Right atrium auricular region (tissue), 2 donors: Measurements from ENCODE around the gene NPAT. TPM values are rescaled to one million over a fixed set of nuclear protein-coding genes. Genes with fewer than 3 reads are reported as not detected.

Experiments used
- DNase-seq: peaks from one replicate; pipeline ENCODE4 v3.0.0-alpha.2; 2019; ENCODE audit warnings: low spot score
- H3K27ac ChIP-seq, 2 donors: fragments of 200-600 bp; sonication (generic); 1 replicate in 1 of 2; 2 replicates in 1 of 2; pipeline ENCODE4 v1.5.1; 2016 to 2019
- H3K27me3 ChIP-seq, 2 donors: fragments of 200-600 bp; sonication (generic); one replicate each; pipeline versions ENCODE4 v1.5.1 to v1.6.0; 2017 to 2019
- H3K36me3 ChIP-seq: fragments of 200-600 bp; sonication (generic); one replicate; pipeline ENCODE4 v1.5.1; 2016
- H3K4me1 ChIP-seq, 2 donors: fragments of 200-600 bp; sonication (generic); one replicate each; pipeline versions ENCODE4 v1.5.1 to v1.6.0; 2017 to 2019
- H3K4me3 ChIP-seq, 2 donors: fragments of 200-600 bp; sonication (generic); 1 replicate in 1 of 2; 2 replicates in 1 of 2; pipeline ENCODE4 v1.5.1; 2017 to 2019; ENCODE audit warnings: mild to moderate bottlenecking in 1 of 2, moderate library complexity in 1 of 2
- H3K9me3 ChIP-seq, 2 donors: fragments of 200-600 bp; sonication (generic); one replicate each; pipeline ENCODE4 v1.5.1; 2019
- CTCF ChIP-seq, 2 donors: fragments of 200-600 bp; sonication (generic); IDR thresholded peaks; one replicate each; pipeline ENCODE4 v1.5.1; 2019; ENCODE audit warnings: antibody characterized with exemption in 2 of 2
- total RNA-seq, 2 donors: library from RNA; depleted of rRNA; stranded (reverse); fragments of >200 nt; gene quantifications; one replicate each; pipeline ENCODE4 v1.1.0, GENCODE V29; 2016

NPAT gene
- total RNA-seq, 2 donors from 2014 or later, result 10.6 to 12.7 TPM

- Histone ChIP-seq H3K9me3 (no peaks in the 10 kb centered on the region), H3K27me3 (no peaks in the 10 kb centered on the region), H3K4me3 (no peak overlapping the region), H3K27ac (no peak overlapping the region), H3K4me1 (no peaks in the 10 kb centered on the region), H3K36me3 (peaks cover 53% of the 10 kb centered on the region)
- no peak for TF ChIP-seq CTCF (IDR thresholded peaks at IDR 0.05)
- no peak for DNase-seq
Measured at GRCh38 chr11:108233277-108233945, 11.0 kb upstream of the NPAT start.

GRCh38 chr11:108228251-108228650 lies 5.8 kb upstream of the NPAT start:
- Histone ChIP-seq H3K9me3 (no peaks in the 10 kb centered on the region), H3K4me3 (no peak overlapping the region), H3K27ac (no peak overlapping the region), H3K27me3 (no peaks in the 10 kb centered on the region), H3K36me3 (peaks cover 28% of the 10 kb centered on the region), H3K4me1 (peaks cover 0 to 25% of the 10 kb centered on the region in 2 donors)
- no peak for DNase-seq
- TF ChIP-seq CTCF (IDR thresholded peaks at IDR 0.05), result no peak

- TF ChIP-seq CTCF (IDR thresholded peaks at IDR 0.05), result no peak
- Histone ChIP-seq H3K36me3 (peaks cover 26% of the 10 kb centered on the region), H3K4me3 (no peak overlapping the region), H3K27me3 (no peaks in the 10 kb centered on the region), H3K27ac (no peak overlapping the region), H3K9me3 (no peaks in the 10 kb centered on the region), H3K4me1 (peaks cover 0 to 29% of the 10 kb centered on the region in 2 donors)
- DNase-seq, result no peak
Measured at GRCh38 chr11:108226036-108226435, 3.6 kb upstream of the NPAT start.

GRCh38 chr11:108224911-108225786 lies 2.7 kb upstream of the NPAT start:
- no peak overlapping the region for H3K4me3 ChIP-seq
- DNase-seq, result no peak
- peaks cover 0 to 37% of the 10 kb centered on the region in 2 donors for H3K4me1 ChIP-seq
- peak overlapping the region in 1 of 2 donors; percentile 97 for H3K27ac ChIP-seq
- no peaks in the 10 kb centered on the region for H3K9me3 ChIP-seq
- H3K27me3 ChIP-seq, result no peaks in the 10 kb centered on the region
- H3K36me3 ChIP-seq, result peaks cover 17% of the 10 kb centered on the region
- TF ChIP-seq CTCF (IDR thresholded peaks at IDR 0.05), result no peak

- Histone ChIP-seq H3K36me3 (peaks cover 9% of the 10 kb centered on the region), H3K27ac (peak overlapping the region; percentile 91 to 97), H3K4me1 (peaks cover 0 to 42% of the 10 kb centered on the region in 2 donors), H3K4me3 (peak overlapping the region; percentile 67 to 79), H3K9me3 (no peaks in the 10 kb centered on the region), H3K27me3 (no peaks in the 10 kb centered on the region)
- DNase-seq, result no peak
- no peak for TF ChIP-seq CTCF (IDR thresholded peaks at IDR 0.05)
Measured at GRCh38 chr11:108224366-108224765, 1.9 kb upstream of the NPAT start.
